ENCODE results near the gene GNG7.
"Not testable (repeated sequence)": the region's sequence is repeated elsewhere in the genome, so short reads cannot be mapped to it uniquely, and the experiment has no call there.

The GNG7 gene

DNA sequence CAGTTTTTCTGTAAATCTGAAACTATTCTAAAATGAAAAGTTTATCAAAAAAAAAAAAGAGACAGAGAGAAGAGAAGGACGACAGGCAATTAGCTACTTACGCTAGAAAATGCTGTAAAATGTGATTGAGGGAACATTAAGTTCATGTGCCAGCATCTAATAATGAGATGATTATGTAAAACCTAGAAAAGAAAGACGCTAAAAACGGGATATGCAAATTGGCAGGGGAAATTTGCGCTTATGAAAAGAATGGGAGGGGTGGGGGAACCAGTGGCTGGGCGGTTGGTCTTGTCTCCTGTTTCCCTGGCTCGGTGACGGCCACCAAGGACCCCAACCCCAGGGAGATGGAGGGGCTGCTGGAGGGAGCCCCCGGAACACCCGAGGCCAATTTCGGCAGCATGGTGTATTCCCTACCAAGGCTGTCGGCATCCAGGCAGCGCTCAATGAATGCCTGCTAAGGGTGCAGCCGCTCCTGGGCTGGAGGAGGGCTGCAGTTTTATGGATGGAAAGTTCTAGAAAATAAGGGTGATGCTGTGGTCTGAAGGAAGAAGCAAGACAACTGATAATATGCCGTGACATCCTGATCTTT is 34.2 kb downstream of the GNG7 start:
- no peak for DNase-seq

DNA sequence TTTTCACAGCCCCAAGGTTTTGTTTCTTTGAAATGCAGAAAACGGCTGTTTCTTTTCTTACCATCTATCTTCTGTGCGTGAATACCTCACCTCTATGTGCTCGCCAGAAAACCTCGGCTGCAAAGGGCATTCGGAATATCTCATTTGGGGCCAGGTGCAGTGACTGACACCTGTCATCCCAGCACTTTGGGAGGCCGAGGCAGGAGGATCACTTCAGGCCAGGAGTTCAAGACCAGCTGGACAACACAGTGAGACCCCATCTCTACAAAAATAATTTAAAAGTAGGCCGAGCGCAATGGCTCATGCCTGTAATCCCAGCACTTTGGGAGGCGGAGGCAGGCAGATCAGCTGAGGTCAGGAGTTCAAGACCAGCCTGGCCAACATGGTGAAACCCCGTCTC is 35.1 kb downstream of the GNG7 start:
- DNase-seq, result not testable (repeated sequence)

DNA sequence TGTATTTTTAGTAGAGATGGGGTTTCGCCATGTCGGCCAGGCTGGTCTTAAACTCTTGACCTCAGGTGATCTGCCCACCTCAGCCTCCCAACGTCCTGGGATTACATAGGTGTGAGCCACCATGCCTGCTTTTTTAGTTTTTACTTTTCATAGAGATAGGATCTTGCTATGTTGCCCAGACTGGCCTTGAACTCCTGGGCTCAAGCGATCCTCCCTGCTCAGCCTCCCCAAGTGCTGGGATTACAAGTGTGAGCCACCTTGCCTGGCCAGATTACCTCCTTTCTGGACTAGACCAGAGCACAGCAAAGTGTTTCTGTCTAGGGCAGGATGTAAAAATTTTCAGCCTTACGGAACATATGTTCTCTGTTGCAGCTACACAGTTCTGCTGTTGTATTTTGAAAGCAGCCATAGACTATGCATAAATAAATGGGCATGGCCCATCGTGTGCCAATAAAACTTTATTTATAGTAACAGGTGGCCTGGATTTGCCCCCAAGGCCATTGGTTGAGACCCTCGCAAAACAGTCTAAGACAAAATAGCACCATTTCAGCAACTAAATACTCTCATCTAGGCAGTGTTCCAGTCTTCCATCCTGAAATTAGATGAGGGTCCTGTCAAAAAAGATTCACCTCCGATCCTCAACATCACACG is 36.0 kb downstream of the GNG7 start:
- no peak for DNase-seq

DNA sequence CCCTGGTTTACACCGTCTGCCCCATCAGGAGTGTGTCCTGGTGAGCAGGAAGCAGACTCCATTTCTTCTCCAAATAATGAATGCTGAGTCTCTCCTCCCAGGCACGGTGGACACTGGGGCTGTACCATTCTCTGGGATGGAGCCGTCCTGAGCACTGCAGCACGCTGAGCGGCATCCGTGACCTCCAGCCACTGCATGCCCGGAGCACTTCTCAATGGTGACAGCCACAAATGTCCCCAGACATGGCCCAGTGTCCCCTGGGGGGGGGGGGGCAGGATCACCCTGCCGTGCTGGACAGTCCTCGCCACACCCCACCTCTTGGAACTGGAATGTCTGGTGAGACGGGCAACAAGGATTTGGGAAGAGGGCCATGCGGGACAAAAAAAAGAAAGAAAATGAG is 37.4 kb downstream of the GNG7 start:
- DNase-seq, result no peak

DNA sequence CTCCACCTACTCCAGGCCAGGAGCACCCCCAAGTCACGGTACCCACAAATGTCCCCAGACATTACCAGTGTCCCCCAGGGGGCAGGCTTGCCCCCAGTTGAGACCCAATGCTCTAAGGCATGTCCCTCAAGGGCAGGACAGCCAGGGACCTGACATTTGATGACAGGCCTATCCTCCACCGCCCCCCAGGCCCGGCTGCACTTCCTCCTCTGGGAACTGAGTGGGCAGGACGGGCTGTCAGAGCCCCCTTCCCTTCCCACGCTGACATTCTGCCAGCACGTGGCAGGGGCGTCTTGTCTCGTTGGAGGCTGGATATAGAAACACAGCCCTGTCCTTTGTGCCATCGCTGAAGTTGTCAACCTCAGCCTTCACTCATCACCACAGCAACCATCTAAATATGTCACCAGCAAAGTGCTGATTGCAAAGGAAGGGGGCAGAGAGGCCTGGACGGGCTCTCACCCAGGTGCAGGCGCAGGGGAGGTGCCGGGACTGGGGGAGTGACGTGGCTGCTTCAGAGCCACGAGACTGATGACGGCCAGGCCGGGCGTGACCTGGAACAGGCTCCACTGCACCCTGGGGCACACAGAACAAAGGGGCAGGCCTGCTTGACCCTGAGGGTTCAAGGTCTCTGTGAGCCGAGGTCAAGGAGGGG is 38.4 kb downstream of the GNG7 start:
- DNase-seq, result no peak

DNA sequence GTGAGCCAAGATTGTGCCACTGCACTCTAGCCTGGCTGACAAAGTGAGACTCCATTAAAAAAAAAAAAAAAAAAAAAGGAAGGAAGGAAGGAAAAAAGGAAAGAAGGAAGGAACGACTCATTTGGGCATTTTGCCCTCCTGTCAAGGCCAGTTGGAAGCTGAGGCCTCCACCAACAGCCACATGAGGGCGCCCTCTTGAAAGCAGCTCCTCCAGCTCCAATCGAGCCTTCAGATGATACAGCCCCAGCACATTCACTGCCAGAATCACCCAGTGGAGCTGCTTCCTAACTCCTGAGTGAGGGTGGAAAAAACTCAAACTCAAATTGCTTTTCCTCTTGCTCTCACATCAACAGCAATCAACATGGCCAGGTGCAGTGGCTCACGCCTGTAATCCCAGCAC is 40.9 kb downstream of the GNG7 start:
- no peak for DNase-seq

DNA sequence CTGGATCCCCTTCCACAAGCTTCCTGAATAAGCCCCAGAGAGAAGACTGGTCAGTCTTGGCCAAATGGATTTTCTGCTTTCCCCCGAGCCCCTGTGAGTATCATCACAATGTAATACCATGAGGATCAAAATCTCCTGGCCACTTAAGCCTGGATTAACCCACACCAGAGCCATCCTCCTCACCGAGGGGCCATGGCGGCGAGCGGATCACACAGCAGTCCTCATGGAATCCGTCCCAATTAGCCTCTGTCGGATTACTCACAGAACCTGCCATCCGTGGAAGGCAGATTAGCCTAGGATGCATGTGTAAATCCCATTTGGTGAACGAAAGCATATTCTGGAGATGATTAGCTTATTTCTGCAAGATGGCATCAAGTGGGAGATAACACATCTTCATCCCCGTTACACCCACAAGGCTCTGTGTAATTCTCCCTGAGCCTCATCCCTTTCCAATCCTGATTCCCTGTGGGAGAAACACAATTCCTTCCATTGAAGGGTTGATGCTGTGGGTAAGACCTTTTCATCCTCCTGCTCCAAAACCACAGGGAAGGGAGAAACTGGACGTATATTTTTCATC is 42.5 kb downstream of the GNG7 start:
- DNase-seq, result no peak

DNA sequence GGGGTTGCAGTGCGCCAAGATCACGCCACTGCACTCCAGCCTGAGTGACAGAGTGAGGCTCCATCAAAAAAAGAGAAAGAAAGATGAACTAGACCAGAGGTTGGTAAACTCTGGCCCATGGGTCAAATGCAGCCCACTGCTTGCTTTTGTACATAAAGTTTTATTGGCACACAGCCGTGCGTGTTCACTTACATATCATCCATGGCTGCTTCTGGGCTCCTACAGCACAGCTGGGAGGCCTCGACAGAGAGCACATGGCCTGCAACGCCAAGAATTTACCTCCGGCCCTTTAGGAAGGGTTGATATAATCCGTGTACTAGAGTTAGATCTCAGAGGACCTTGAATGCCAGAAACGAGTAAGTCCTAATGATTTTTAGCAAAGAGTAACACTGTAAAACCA is 46.0 kb downstream of the GNG7 start:
- no peak for DNase-seq

DNA sequence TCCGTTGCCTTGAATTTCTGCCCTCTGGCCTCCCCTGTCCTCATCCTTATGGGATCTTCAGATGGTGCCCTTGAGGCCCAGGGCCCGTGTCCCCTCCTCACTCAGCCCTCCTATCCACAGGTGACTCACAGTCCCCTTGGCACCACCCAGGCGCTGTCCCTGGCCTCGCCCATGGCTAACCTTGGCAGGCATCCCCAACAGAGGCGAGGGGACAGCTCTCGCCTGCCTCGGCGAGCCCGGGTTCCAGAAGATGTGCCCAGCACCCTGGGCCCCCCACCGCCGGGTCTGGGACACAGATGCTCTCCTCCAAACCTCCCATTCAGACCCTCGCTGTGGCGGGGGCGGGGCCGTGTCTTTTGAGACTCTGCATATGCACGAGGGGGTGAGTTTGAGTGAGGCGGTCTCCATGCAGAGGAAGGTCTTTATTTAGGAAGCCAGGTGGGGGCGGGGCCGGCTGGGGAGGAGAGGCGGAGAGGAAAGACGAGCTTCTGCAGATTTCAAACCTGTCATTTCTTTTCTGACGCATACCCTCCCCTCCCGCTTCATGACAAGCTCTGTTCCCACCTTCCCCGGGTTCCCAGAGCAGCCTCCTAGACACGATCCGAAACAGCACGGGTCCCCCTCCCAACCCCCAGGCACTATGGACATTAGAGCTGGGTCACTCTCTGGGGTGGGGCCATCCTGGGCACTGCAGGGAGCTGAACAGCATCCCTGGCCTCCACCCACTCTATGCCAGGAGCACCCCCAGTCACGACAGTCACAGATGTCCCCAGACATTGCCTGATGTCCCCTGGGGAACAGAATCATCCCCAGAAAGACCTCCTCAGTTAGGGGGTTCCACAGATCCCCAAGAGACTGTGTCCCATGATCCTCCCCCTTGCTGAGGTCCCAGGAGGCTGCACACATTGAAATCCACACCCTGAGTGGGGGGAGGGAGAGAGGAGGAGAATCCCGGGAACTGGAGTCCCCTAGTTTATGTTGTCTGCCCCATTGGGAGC is 48.5 kb downstream of the GNG7 start:
- no peak for DNase-seq

DNA sequence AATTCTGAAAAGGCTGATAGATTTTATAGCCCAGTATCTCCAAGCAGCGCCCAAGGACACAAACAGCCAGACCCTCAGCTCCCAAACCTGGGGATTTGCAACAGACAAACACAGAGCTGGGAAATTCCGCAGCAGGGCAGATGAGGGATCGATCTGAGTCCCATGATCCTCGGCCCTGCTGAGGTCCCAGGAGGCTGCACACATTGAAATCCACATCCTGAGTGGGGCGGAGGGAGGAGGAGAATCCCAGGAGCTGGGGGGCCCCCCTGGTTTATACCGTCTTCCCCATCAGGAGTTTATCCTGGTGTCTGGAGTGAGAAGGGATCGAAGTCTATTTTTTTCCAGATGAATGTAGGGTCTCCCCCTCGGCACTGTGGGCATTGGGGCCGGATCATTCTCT is 49.3 kb downstream of the GNG7 start:
- no peak for DNase-seq

DNA sequence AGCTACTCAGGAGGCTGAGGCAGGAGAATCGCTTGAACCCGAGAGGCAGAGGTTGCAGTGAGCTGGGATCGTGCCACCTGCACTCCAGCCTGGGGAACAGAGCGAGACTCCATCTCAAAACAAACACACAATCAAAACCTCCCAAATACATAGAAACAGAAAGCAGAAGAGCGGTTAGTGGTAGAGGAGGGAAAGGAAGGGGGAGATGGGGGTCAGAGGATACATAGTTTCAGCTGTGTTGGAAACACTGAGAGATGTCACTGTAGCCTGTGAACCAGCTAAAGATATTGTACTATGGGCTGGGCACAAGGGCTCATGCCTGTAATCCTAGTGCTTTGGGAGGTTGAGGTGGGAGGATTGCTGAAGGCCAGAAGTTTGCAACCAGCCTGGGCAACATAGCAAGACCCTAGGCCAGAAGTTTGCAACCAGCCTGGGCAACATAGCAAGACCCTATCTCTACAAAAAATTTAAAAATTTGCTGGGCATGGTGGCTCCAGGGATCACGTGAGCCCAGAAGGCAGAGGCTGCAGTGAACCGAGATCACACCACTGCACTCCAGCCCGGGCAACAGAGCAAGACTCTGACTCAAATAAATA is 49.9 kb downstream of the GNG7 start:
- no peak for DNase-seq

DNA sequence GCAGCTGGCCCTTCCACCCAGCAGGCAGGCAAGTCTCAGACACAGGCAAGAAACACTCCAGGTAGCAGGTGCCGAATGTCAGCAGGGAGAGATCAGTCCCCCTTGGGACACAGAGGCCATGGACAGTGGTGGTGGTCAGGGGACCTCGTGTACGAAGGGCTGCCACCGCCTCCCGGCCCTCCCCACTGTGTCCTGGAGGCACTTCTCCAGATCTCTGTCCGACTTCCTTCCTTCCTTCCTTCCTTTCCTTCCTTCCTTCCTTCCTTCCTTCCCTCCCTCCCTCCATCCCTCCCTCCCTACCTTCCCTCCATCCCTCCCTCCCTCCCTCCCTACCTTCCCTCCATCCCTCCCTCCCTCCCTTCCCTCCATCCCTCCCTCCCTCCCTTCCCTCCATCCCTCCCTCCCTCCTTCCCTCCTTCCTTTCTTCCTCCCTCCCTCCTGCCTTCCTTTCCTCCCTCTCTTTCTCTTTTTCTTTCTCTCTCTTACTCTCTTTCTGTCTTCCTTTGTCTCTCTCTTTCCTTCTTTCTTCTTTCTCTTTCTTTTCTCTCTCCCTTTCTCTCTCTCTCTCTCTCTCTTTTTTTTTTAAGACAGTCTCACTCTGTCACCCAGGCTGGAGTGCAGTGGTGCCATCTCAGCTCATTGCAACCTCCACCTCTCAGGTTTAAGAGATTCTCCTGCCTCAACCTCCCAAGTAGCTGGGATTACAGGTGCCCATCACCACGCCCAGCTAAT is 51.3 kb downstream of the GNG7 start:
- DNase-seq, result not testable (repeated sequence)

DNA sequence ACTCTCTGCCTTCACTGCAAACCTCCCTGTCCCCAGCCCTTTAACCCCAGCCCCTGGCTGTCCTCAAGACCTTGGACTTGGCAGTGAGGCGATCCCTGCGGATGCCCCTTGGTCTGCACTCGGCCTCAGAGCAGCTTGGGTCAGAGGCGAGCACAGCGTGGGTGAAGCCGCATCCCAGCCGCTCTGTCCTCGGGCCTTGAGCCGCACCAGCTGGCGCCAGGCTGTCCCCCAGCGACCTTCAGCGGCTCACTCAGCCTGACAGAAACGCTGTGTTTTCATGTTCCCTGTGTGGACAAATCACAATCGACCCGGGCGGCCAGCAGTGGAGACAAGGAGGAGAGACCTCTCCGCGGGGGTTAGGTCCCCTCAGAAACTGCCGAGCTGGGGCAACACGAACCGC is 52.0 kb downstream of the GNG7 start:
- no peak for DNase-seq

DNA sequence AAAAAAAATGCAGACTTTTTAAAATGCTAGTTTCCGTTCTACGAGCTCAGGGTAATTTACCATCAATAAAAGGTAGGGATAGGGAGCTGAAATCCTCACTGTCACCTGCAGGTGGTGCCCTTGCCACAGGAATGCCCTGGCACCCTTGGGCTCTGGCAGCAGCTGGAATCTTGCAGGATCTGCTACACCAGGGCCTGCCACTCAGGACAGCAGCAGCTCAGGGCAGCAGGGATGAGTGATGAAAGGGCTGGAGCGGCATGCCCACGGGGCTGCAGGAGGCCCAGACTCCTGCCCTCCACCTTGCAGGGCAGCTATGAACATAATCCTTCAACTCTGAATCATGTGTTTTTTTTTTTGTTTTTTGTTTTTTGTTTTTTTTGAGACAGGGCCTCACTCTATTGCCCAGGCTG is 54.0 kb downstream of the GNG7 start:
- peak; percentile 77 for DNase-seq

DNA sequence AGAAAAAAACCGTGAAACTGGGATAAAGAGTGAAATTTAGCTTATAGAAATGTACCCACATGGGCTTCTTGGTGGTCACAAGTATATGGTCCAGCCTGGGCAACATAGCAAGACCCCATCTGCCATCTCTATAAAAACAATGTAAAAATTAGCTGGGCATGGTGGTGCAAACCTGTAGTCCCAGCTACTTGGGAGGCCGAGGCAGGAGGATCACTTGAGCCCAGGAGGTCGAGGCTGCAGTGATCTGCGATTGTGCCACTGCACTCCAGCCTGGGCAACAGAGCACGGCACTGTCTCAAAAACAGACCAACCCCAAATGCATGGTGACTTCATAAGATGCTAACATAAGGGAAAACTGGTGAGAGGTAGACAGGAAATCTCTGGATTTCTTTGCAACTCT is 54.4 kb downstream of the GNG7 start:
- no peak for DNase-seq

DNA sequence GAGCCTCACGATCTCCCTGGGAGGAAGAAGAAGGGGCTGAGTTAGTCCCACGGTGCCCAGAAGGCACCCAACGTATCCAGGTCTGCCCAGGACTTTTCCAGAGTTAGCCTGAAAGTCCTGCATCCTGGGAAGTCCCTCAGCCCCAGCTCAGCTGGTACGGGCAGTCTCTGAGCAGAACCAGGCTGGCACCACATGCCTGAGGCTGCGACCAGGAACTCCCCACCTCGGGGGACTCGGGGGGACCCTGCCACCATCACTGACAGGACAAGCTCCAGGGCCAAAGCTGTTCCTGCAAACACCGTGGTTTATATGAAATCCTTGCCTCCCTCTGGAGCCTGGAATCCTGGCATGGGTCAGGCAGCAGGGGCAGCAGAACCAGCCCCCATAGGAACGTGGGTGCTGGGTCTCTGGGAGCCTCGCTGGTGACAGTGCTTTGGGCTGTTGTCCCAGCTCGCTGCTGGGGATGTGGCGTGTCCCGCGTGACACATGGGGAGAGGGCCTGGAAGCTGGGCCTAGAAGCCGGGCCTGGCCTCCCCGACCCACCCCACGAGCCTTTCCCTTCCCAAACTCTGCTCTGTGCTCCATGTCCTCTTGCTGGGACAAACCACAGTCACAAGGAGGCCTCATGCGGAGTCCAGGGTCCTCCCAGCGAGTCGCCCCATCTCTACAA is 55.5 kb downstream of the GNG7 start:
- no peak for DNase-seq

DNA sequence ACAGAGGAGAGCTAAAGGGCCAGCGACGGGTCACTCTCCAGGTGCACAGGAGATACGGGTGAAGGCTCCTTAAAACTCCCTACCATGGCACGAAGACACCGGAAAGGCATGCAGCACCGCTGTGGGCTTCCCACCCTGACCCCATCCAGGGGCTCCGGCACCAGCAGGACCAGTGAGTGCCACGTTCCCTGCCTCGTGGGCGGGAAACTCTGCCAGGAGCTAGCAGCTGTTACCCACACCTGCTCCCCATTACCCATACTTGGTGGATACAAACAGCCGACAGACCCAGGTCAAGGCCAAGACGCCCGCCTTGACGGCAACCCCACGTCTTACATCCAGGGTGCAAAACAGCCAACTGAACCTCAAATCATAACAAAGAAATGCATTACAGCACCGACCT is 56.7 kb downstream of the GNG7 start:
- no peak for DNase-seq

DNA sequence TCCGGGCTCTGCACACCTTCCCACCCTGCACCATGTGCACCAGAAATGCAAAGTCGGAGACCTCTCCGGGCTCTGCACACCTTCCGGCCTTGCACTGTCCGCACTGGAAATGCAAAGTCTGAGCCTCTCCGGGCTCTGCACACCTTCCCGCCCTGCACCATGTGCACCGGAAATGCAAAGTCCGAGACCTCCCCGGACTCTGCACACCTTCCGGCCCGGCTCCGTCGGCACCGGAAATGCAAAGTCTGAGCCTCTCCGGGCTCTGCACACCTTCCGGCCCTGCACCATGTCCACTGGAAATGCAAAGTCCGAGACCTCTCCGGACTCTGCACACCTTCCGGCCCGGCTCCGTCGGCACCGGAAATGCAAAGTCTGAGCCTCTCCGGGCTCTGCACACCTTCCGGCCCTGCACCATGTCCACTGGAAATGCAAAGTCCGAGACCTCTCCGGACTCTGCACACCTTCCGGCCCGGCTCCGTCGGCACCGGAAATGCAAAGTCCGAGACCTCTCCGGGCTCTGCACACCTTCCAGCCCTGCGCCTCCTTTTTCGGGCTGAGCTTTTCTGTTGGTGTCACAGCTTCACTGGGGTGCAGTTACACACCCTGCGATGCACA is 59.3 kb downstream of the GNG7 start:
- not testable (repeated sequence) for DNase-seq

DNA sequence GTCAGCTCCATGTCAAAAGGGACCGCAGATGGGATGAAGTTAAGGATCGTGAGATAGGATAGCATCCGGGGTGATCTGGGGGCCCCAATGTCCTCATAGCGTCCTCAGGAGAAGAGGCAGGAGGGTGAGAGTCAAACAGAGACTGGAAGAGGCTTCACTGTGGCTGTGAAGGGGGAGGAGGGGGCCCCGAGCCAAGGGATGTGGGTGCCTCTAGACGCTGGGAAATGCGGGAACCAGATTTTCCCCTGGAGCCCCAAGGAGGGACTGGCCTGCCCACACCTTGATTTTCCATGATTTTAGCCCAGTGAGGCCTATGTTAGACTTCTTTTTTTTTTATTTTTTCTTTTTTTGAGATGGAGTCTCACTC is 61.2 kb downstream of the GNG7 start:
- DNase-seq, result no peak

DNA sequence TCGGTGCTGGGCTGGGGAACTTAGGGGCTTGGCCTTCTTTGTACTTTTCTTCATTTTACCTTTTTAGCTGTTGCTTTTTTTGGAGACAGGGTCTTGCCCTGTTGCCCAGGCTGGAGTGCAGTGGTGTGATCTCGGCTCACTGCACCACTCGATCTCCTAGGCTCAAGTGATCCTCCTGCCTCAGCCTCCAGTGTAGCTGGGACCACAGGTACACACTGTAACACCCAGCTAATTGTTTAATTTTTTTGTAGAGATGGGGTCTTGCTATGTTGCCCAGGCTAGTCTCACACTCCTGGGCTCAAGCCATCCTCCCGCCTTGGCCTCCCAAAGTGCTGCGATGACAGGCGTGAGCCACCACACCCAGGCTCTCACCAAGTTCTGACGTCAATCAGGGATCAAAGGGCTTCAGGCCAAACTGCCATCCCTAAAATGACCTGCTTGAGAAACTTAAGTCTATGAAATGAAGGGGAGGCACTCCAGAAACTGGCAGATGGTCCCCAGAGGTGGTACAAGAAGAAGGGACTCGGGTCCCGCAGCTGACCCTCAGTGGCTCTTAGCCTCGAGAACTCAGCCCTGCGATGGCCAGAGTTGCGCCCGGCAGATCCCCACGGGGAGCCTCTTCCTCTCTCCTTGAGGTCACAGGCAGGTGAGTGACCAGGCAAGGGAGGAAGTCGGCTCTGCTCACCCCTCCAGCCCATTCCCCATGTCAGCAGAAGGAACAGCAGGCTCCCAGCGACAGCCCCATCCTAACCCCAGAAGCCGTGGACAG is 61.7 kb downstream of the GNG7 start:
- DNase-seq, result no peak

All from stimulated activated CD4-positive, alpha-beta T cell treated with anti-CD3 and anti-CD28 coated beads, Interleukin-4, amount 100 ng/mL, for 1 hour (primary cell).